K562 (cell line): ENCODE measurements around the gene ZDHHC8. TPM values are rescaled to one million over a fixed set of nuclear protein-coding genes. Genes with fewer than 3 reads are reported as not detected.

Source experiments
- BHLHE40 ChIP-seq: IDR thresholded peaks from 2 replicates; pipeline ENCODE4 v1.6.1; 2011; ENCODE audit warnings: low read length, improper control_type of control experiment
- BRD9 ChIP-seq: fragments of 450-650 bp; IDR thresholded peaks from 2 replicates; pipeline ENCODE4 v1.6.1; 2018; ENCODE audit warnings: low read depth; ENCODE audit not compliant: partially characterized antibody
- CREB1 ChIP-seq, 2 experiments: sonication (generic) in 1 of 2; formaldehyde crosslinking in 1 of 2; IDR thresholded peaks; 2 replicates each; pipeline versions ENCODE4 v1.6.1 to v1.8.0; 2012 to 2022; ENCODE audit warnings: inconsistent platforms in 1 of 2, mild to moderate bottlenecking in 1 of 2, missing genetic modification reagents in 1 of 2, moderate library complexity in 1 of 2
- CREBBP ChIP-seq: IDR thresholded peaks from one replicate; pipeline ENCODE4 v1.6.1; 2012; ENCODE audit warnings: low read depth, mild to moderate bottlenecking, control low read depth, inconsistent platforms, low read length
- GATAD2A ChIP-seq: fragments of 450-650 bp; IDR thresholded peaks from 2 replicates; pipeline ENCODE4 v1.6.1; 2017
- KLF6 ChIP-seq: fragments of 250-450 bp; sonication (Bioruptor Pico); IDR thresholded peaks from 2 replicates; pipeline ENCODE4 v1.4.0; 2020; ENCODE audit warnings: mild to moderate bottlenecking, moderate library complexity, borderline replicate concordance
- MAFF ChIP-seq: IDR thresholded peaks from 2 replicates; pipeline ENCODE4 v1.6.1; 2012; ENCODE audit warnings: low read length, improper control_type of control experiment
- NEUROD1 ChIP-seq: fragments of 150-350 bp; IDR thresholded peaks from 2 replicates; pipeline ENCODE4 v1.6.1; 2014; ENCODE audit warnings: borderline replicate concordance, low read length, low read depth; ENCODE audit not compliant: partially characterized antibody
- NONO ChIP-seq, 2 experiments: fragments of 200-400 bp in 1 of 2; fragments of 450-650 bp in 1 of 2; formaldehyde crosslinking in 1 of 2; IDR thresholded peaks; 2 replicates each; pipeline ENCODE4 v1.6.1; 2017; ENCODE audit warnings: low read depth in 2 of 2, mild to moderate bottlenecking in 2 of 2, moderate library complexity in 2 of 2, low read length in 1 of 2
- NR1H2 ChIP-seq: sonication (generic); formaldehyde crosslinking; IDR thresholded peaks from 2 replicates; pipeline ENCODE4 v1.4.0; 2020; ENCODE audit warnings: mild to moderate bottlenecking, missing genetic modification reagents
- NR2C2 ChIP-seq, 2 experiments: fragments of 200-800 bp in 1 of 2; sonication (Bioruptor generic) in 1 of 2; sonication (generic) in 1 of 2; formaldehyde crosslinking in 1 of 2; IDR thresholded peaks; 2 replicates each; pipeline versions ENCODE4 v1.6.1 to v1.8.0; 2016 to 2022; ENCODE audit warnings: mild to moderate bottlenecking in 1 of 2, missing compliant biosample characterization in 1 of 2, missing genetic modification characterization in 1 of 2, missing genetic modification reagents in 1 of 2
- RBBP5 ChIP-seq: fragments of 200-600 bp; sonication (generic); IDR thresholded peaks from 2 replicates; pipeline ENCODE4 v1.6.1; 2012; ENCODE audit warnings: borderline replicate concordance, mild to moderate bottlenecking, low read length, control low read depth, inconsistent platforms; ENCODE audit not compliant: insufficient read depth, poor library complexity, severe bottlenecking
- SAFB ChIP-seq: fragments of 200-400 bp; formaldehyde crosslinking; IDR thresholded peaks from 2 replicates; pipeline ENCODE4 v1.6.1; 2017; ENCODE audit warnings: low read depth, low read length, borderline replicate concordance
- SAP30 ChIP-seq: fragments of 200-600 bp; sonication (generic); IDR thresholded peaks from 2 replicates; pipeline ENCODE4 v1.6.1; 2012; ENCODE audit warnings: borderline replicate concordance, low read depth, mild to moderate bottlenecking, moderate library complexity, low read length, control low read depth, inconsistent platforms; ENCODE audit not compliant: insufficient read depth, poor library complexity, severe bottlenecking
- SMAD4 ChIP-seq: fragments of 250-450 bp; sonication (Bioruptor Pico); conservative IDR thresholded peaks from 2 replicates; pipeline ENCODE4 v1.8.0; 2021; ENCODE audit warnings: inconsistent platforms, mild to moderate bottlenecking, moderate library complexity
- SNAPC5 ChIP-seq: fragments of 250-450 bp; sonication (Bioruptor Pico); IDR thresholded peaks from 2 replicates; pipeline ENCODE4 v1.8.0; 2021; ENCODE audit warnings: moderate library complexity, mild to moderate bottlenecking, inconsistent platforms
- SPI1 ChIP-seq: IDR thresholded peaks from 2 replicates; pipeline ENCODE4 v1.6.1; 2011; ENCODE audit warnings: low read depth, low read length, control low read depth, borderline replicate concordance
- STAT6 ChIP-seq: sonication (generic); formaldehyde crosslinking; IDR thresholded peaks from 2 replicates; pipeline ENCODE4 v1.8.1; 2023; ENCODE audit warnings: mild to moderate bottlenecking, missing genetic modification reagents
- TAF7 ChIP-seq: fragments of 450-650 bp; IDR thresholded peaks from 2 replicates; pipeline ENCODE4 v1.6.1; 2016; ENCODE audit warnings: missing genetic modification characterization, missing compliant biosample characterization
- U2AF1 ChIP-seq: fragments of 200-400 bp; formaldehyde crosslinking; optimal IDR thresholded peaks from 2 replicates; pipeline ENCODE3; 2017; ENCODE audit warnings: mild to moderate bottlenecking, low read depth, low read length, moderate library complexity
- WHSC1 ChIP-seq: IDR thresholded peaks from one replicate; pipeline ENCODE4 v1.6.1; 2012; ENCODE audit warnings: low read length, control low read depth, inconsistent platforms
- ZNF274 ChIP-seq: IDR thresholded peaks from 2 replicates; pipeline ENCODE4 v1.6.1; 2011; ENCODE audit warnings: low read depth, mild to moderate bottlenecking, low read length, moderate library complexity, borderline replicate concordance
- ZNF347 ChIP-seq: fragments of 450-650 bp; formaldehyde crosslinking; IDR thresholded peaks from 2 replicates; pipeline ENCODE4 v1.4.0; 2020; ENCODE audit warnings: low read depth, mild to moderate bottlenecking, moderate library complexity
- ZNF57 ChIP-seq: fragments of 450-650 bp; formaldehyde crosslinking; IDR thresholded peaks from 2 replicates; pipeline ENCODE4 v1.4.0; 2020; ENCODE audit warnings: mild to moderate bottlenecking, moderate library complexity
- ZNF707 ChIP-seq: fragments of 250-450 bp; sonication (Bioruptor Pico); conservative IDR thresholded peaks from 2 replicates; pipeline ENCODE4 v1.8.0; 2022; ENCODE audit warnings: inconsistent platforms, mild to moderate bottlenecking, moderate library complexity
- polyA plus RNA-seq, 8 experiments: library from polyadenylated mRNA; depleted of rRNA in 4 of 8; stranded (reverse) in 5 of 8; unstranded in 3 of 8; fragments of >200 nt; fragmentation: Nextera tagmentation in 2 of 8; fragmentation: Illumina TruSeq in 1 of 8; extraction: Ambion mirVana in 2 of 8; extraction: Trizol in 1 of 8; gene quantifications; 2 replicates each; pipeline versions ENCODE4 v1.2.1 to v1.2.3, GENCODE V29; 2011 to 2014; ENCODE audit warnings: inconsistent platforms in 1 of 8, missing spikeins in 1 of 8
- total RNA-seq, 7 experiments: library from RNA; depleted of rRNA in 6 of 7; stranded (reverse); fragments of >200 nt in 6 of 7; fragmentation: Illumina TruSeq in 2 of 7; extraction: Trizol in 2 of 7; gene quantifications; 2 replicates each; pipeline versions ENCODE4 v1.2.1 to v1.2.3, GENCODE V29; 2011 to 2021; ENCODE audit warnings: low replicate concordance in 1 of 7
- TF ChIP-seq, protein P1 (sequence below): sonication (generic); formaldehyde crosslinking; IDR thresholded peaks from 2 replicates; pipeline ENCODE4 v1.9.0; 2022; ENCODE audit warnings: mild to moderate bottlenecking, missing genetic modification reagents

Gene ZDHHC8
- total and polyA plus RNA-seq, 9 of the 15 experiments (the other 6 are each of a cell fraction or from before 2014, with no cell fraction given): 0.04 to 109 (median 16.4) TPM

DNA sequence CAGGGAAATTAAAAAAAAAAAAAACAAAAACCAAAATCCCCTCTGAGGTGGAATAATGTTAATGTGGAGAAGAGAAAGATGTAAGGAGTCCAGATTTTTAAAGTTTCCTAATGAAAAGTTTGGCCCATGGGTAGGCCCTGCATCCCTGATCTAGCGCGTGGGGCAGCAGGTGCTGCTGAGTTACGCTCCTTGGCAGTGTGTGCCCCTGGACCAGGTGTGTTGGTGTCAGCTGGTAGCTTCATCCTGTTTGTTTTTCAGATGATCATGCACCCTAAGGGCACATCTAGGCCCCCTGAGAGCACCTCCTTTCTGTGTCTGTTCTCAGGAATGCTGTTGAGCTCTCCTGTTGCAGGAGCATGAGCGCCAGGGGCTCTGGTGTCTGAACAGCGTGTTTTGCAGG lies 44.8 kb upstream of the ZDHHC8 start (continued):
- TF ChIP-seq NR2C2 (CRISPR knock-in tag; IDR thresholded peaks at IDR 0.05) (no peak), NR2C2 (tag; IDR thresholded peaks at IDR 0.05) (no peak), KLF6 (CRISPR knock-in tag) (no peak), SNAPC5 (no peak), CREBBP (no peak), BHLHE40 (no peak), GATAD2A (no peak), RBBP5 (no peak), ZNF57 (CRISPR knock-in tag) (0 out of 2 replicates have a peak, but pooled peaks have one; percentile 4), NONO (IDR thresholded peaks at IDR 0.05; ENCODE audit: low read depth in 2 of 2, low read length in 1 of 2) (no peak), NEUROD1 (no peak), ZNF707 (CRISPR knock-in tag) (0 out of 2 replicates have a peak, but pooled peaks have one; percentile 43), SAFB (no peak), ZNF274 (no peak), MAFF (no peak), U2AF1 (no peak), SPI1 (no peak), TAF7 (tag) (no peak), WHSC1 (peak; percentile 61), NR1H2 (CRISPR knock-in tag) (no peak), SMAD4 (0 out of 2 replicates have a peak, but pooled peaks have one; percentile 16), STAT6 (CRISPR knock-in tag) (no peak), ZNF347 (CRISPR knock-in tag) (no peak), CREB1 (IDR thresholded peaks at IDR 0.05) (no peak), CREB1 (CRISPR knock-in tag; IDR thresholded peaks at IDR 0.05) (no peak), BRD9 (no peak), SAP30 (no peak)
- TF ChIP-seq, protein P1, sequence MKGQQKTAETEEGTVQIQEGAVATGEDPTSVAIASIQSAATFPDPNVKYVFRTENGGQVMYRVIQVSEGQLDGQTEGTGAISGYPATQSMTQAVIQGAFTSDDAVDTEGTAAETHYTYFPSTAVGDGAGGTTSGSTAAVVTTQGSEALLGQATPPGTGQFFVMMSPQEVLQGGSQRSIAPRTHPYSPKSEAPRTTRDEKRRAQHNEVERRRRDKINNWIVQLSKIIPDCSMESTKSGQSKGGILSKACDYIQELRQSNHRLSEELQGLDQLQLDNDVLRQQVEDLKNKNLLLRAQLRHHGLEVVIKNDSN (CRISPR knock-in tag): no peak
